ENCODE results near the gene GPC5.

Gene GPC5

GRCh38 chr13:91802957-91803356 is 404.5 kb downstream of the GPC5 start:
- no peaks in the 10 kb centered on the region for H3K79me2 ChIP-seq (ENCODE audit: insufficient read depth, low read length)

DNA sequence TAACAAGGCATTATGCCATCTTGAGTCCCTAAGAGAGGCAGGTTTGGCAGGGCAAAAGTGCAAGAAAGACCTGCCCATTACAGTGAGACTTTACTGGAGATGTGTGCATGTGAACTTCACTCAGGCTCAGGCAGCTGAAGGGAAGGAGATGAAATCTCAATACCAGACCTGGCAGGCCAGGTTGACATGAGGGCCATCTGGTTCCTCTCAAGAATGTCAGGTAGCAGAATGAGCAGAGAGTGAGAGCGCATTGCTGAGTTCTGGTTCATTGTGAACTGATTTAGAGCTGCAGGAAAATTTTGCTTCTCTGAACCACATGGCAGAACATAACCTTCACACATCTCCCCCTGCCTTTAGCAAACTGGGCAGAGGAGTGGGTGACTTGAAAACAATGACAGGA is 406.3 kb downstream of the GPC5 start:
- Histone ChIP-seq H3K4me3 (ENCODE audit: insufficient read depth, low read length, poor library complexity, severe bottlenecking) (no peak overlapping the region), H3K36me3 (ENCODE audit: low read length) (no peaks in the 10 kb centered on the region), H3K79me2 (ENCODE audit: insufficient read depth, low read length) (no peaks in the 10 kb centered on the region), H3K27me3 (ENCODE audit: low read length) (no peaks in the 10 kb centered on the region), H3K27ac (ENCODE audit: low read depth, low read length) (no peak overlapping the region), H3K9ac (ENCODE audit: low read length) (no peak overlapping the region), H3K4me2 (ENCODE audit: low read depth, low read length, poor library complexity, severe bottlenecking) (no peak overlapping the region), H2AFZ (ENCODE audit: low read depth, low read length, severe bottlenecking) (no peak overlapping the region), H3K9me3 (ENCODE audit: insufficient read depth, low read length) (no peaks in the 10 kb centered on the region), H4K20me1 (ENCODE audit: low read depth, low read length) (no peaks in the 10 kb centered on the region), H3K9me2 (replicated peaks; ENCODE audit: insufficient read depth, low read length) (no peaks in the 10 kb centered on the region), H3F3A (ENCODE audit: insufficient read depth) (no peaks in the 10 kb centered on the region)
- TF ChIP-seq CTCF (IDR thresholded peaks at IDR 0.05; ENCODE audit: insufficient read depth, low read length, poor library complexity, severe bottlenecking) (no peak), EZH2phosphoT487 (conservative IDR thresholded peaks at IDR 0.05; ENCODE audit: low read length) (no peak)

More at GRCh38 chr13:91802957-91803356, 404.5 kb downstream of the GPC5 start:
- Histone ChIP-seq H3K27me3 (ENCODE audit: low read length) (no peaks in the 10 kb centered on the region), H3K9me2 (replicated peaks; ENCODE audit: insufficient read depth, low read length) (no peaks in the 10 kb centered on the region), H3K9me3 (ENCODE audit: insufficient read depth, low read length) (no peaks in the 10 kb centered on the region), H2AFZ (ENCODE audit: low read depth, low read length, severe bottlenecking) (no peak overlapping the region), H3K9ac (ENCODE audit: low read length) (no peak overlapping the region), H3K36me3 (ENCODE audit: low read length) (no peaks in the 10 kb centered on the region), H3K4me2 (ENCODE audit: low read depth, low read length, poor library complexity, severe bottlenecking) (no peak overlapping the region), H3K4me3 (ENCODE audit: insufficient read depth, low read length, poor library complexity, severe bottlenecking) (no peak overlapping the region), H3K27ac (ENCODE audit: low read depth, low read length) (no peak overlapping the region), H3F3A (ENCODE audit: insufficient read depth) (no peaks in the 10 kb centered on the region), H4K20me1 (ENCODE audit: low read depth, low read length) (no peaks in the 10 kb centered on the region)
- TF ChIP-seq CTCF (IDR thresholded peaks at IDR 0.05; ENCODE audit: insufficient read depth, low read length, poor library complexity, severe bottlenecking) (no peak), EZH2phosphoT487 (conservative IDR thresholded peaks at IDR 0.05; ENCODE audit: low read length) (no peak)

DNA sequence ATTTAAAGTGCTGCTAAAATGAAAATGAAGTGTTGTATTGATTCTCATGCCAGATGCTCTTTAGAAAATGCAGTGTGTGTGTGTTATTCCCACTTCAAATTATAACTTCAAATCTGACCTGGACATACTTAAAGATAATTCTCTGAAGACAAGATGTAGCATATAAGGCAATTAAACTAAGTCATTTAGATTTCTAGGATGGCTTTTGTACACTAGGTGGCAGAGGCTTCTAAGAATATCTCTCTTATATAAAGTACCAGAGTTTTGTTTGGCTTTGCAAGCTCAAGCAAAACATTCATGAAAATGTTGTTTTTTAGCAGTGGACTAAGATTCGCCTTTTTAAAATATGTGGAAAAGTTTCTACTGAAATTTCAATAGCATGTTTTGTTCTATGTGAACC is 407.2 kb downstream of the GPC5 start:
- Histone ChIP-seq H2AFZ (ENCODE audit: low read depth, low read length, severe bottlenecking) (no peak overlapping the region), H3K4me2 (ENCODE audit: low read depth, low read length, poor library complexity, severe bottlenecking) (no peak overlapping the region), H3K27ac (ENCODE audit: low read depth, low read length) (no peak overlapping the region), H3K4me3 (ENCODE audit: insufficient read depth, low read length, poor library complexity, severe bottlenecking) (no peak overlapping the region), H3F3A (ENCODE audit: insufficient read depth) (no peaks in the 10 kb centered on the region), H3K27me3 (ENCODE audit: low read length) (no peaks in the 10 kb centered on the region), H3K9me3 (ENCODE audit: insufficient read depth, low read length) (no peaks in the 10 kb centered on the region), H4K20me1 (ENCODE audit: low read depth, low read length) (no peaks in the 10 kb centered on the region), H3K9me2 (replicated peaks; ENCODE audit: insufficient read depth, low read length) (no peaks in the 10 kb centered on the region), H3K36me3 (ENCODE audit: low read length) (no peaks in the 10 kb centered on the region), H3K9ac (ENCODE audit: low read length) (no peak overlapping the region), H3K79me2 (ENCODE audit: insufficient read depth, low read length) (no peaks in the 10 kb centered on the region)
- TF ChIP-seq CTCF (IDR thresholded peaks at IDR 0.05; ENCODE audit: insufficient read depth, low read length, poor library complexity, severe bottlenecking) (no peak), EZH2phosphoT487 (conservative IDR thresholded peaks at IDR 0.05; ENCODE audit: low read length) (no peak)

Measured in SU-DHL-6 (cell line).